UCSD-AML1 (cell line): ENCODE results near the gene CFAP74.
"Not testable (repeated sequence)": the region's sequence is repeated elsewhere in the genome, so short reads cannot be mapped to it uniquely, and the experiment has no call there.

Experiments
- DNase-seq: peaks from one replicate; lab custom pipeline; 2025; ENCODE audit not compliant: unreplicated experiment; lab: John Stamatoyannopoulos, UW

Gene CFAP74

DNA sequence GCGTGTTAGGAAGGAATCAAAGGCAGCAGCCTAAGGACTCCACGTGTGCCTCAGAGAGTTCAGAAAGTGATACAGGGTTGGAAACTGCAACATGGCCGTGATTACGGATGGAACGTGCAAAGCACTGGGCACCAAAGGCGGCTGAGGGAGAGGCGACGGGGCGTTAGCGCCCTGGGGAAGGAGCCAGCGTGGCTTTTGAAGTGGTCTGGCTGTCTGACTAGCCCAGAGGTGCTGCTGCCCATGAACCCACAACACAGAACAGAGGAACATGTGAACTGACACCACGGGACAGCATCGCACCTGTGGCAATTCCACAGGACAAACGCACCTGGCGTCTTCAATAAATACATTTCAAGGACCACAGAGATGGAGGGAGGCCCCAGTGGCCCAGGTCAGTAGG lies 66.5 kb downstream of the CFAP74 start:
- no peak for DNase-seq

DNA sequence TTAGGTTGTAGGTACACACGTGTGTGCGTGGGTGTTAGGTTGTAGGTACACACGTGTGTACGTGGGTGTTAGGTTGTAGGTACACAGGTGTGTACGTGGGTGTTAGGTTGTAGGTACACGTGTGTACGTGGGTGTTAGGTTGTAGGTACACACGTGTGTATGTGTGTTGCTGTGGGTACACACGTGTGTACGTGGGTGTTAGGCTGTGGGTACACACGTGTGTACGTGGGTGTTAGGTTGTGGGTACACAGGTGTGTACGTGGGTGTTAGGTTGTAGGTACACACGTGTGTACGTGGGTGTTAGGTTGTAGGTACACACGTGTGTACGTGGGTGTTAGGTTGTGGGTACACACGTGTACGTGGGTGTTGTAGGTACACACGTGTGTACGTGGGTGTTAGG lies 68.7 kb downstream of the CFAP74 start:
- DNase-seq = not testable (repeated sequence)

DNA sequence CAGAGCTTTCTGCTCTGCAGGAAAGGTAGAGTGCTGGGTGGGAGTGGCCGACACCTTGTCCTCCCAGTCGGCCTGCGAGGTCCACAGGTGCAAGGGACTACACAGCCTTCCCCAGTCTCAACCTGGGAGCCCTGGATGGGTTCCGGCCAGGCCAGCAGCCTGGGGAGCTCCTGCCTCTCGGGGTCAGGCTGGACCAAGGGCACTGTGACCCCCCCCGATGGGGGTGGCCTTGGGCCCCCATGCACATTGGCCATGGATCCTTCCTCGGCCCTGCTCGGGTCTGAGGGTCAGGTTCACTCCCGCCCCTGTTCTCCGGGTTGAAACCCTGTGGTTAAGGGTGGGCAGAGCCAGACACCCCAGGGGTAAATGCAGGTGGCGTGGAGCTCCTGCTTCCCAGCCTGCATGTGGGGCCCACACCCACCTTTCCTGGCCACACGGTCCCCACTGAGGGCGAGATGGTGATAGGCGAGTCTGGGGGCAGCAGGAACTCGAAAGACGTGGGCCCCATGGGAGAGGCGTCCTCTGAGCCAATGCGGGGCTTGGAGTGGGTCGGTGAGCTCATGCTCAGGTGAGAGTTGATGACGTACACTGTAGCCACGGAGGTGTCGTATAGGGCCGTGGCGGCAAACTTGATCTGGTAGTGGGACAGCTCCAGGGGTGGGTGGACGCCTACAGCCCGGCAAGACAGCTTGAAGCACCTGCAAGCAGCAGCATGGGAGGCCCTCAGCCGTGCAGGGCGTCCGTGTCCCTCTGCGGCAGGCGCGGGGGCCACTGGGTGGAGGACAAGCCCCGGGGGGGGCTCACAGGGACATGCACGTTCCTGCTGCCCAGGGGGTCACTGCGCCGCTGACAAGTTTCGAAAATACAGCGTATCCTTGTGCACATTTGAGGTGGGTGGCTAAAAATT lies 73.7 kb downstream of the CFAP74 start:
- no peak for DNase-seq

DNA sequence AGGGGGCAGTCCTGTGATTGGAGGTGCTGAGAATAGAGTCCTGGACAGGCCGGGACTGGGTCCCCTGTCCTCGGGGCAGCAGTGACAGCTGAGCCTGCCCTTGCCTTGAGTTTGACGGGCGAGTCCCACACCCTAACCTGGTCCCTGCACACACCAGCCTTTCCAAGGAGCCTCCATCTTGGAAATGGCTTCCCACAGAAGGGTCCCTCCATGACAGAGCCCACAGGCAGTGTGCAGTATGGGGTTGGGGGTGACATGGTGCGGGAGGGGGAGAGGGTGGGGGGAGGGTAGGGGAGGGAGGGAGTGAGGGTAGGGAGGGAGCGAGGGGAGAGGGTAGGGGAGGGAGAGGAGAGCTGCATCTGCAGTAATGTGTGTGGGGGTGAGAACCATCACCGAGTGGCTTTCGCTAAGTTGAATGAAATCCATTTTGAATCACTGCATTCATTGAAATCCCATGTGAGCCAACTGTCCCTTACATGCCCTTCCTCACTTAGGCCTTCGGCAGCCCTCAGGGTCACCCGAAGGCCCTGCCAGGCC lies 74.4 kb downstream of the CFAP74 start:
- no peak for DNase-seq

DNA sequence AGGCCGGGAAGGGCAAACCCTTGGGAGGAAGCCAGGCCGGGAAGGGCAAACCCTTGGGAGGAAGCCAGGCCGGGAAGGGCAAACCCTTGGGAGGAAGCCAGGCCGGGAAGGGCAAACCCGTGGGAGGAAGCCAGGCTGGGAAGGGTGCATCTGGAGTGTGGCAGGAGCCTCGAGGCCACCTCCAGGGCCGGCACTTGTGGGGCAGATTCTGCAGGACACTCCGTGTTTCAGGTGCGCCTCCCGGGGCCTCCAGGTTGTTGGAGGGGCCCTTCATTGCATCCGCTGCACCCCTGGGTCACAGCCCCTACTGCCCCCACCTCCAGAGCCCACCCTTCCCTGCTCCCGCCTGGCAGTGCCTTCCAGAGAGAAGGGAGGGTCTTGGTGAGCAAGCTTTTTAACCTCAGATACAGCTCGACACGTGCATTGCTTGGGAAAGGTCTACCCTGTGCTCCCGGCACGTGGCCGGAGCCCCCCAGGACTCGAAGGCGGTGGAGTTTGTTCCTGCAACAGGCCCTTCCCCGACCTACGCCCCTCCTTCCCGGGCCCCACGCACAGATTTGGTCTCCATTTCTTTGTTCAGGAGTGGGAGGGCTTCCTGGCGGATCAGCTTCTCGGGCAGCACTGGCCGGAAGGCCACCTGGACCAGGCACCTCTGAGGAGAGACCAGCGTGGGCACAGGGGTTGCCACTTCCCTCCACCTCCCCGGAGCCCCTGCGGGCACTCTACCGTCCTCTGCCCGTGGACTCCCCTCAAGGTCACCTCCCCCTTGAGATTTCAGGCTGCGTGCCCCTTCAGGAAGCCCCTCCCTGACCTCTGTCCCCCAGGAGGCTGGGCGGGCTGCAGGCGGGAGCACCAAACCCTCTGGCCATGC lies 75.1 kb downstream of the CFAP74 start:
- DNase-seq = no peak

DNA sequence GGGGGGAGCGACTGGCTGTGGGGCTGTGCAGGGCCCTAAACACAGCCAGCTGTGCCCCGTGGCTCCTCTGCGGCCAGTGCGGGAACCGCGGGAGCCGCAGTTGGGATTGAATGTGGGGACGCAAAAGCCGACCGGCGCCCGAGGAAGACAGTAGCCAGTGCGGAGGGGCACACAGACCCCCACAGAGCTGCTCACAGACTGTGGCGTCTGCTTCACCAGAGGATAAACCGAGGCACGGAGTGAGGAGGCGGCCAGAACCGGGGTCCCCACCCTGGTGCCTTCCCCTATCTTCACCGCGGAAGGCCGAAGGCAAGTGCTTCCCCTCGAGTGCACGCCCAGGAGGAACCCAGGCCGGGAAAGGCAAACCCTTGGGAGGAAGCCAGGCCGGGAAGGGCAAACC lies 75.8 kb downstream of the CFAP74 start:
- no peak for DNase-seq

DNA sequence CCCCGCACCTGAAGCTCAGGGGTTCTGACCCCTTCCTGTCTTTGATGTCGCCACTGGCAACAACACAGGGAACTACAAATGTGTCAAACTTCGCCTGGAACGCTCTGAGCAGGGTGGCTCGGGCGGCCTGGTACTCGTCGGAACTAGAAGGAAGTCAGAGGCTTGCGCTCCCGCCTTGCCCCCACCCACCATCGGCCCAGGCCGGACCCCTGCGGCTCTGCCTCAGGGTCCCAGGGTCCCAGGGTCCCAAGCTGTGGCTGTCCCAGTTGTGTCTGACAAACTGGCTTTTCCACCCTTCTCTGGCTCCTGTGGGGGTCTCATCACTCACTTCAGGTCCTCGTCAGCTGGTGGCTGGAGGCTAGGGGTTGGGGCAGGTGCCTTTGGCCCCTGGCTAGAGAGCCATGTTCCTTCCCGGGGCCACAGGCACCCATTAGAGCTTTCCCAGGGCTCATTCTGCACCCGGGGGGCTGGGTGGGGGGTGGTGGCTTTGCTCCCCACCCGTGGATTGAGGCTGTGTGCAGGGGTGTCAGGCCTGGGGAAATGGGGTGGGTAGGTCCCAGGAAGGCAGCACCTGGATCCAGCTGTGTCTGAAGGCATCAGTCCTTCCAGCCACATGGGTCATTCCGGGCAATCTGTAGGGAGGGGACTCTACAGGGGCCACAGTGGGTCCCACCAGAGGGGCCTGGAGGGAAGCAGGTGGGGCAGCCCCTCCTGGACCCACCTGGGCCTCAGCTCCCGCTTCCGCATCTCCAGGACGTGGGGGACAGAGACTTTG lies 76.5 kb downstream of the CFAP74 start:
- DNase-seq = no peak

DNA sequence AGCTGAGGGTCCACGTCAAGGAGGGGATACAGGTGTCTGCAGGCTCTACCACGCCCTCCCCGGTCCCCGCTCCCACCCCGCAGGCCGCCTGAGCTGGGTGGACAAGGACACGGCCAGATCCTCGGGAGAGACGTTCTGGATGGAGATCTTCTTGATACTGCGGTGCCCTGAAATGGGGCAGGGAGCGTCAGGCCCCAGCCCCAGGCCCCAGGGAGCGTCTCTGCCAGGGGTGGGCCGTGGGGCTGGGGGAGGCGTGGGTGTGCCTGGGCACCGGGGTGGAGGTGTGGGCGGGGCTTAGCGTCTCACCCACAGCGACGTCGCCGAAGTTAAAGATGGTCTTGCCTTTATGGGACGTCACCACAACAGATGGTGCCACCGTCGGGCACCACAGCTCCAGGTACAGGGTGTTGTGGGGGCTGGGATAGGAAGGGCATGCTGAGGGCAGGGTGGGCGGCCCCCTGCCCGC lies 77.2 kb downstream of the CFAP74 start:
- DNase-seq = no peak

DNA sequence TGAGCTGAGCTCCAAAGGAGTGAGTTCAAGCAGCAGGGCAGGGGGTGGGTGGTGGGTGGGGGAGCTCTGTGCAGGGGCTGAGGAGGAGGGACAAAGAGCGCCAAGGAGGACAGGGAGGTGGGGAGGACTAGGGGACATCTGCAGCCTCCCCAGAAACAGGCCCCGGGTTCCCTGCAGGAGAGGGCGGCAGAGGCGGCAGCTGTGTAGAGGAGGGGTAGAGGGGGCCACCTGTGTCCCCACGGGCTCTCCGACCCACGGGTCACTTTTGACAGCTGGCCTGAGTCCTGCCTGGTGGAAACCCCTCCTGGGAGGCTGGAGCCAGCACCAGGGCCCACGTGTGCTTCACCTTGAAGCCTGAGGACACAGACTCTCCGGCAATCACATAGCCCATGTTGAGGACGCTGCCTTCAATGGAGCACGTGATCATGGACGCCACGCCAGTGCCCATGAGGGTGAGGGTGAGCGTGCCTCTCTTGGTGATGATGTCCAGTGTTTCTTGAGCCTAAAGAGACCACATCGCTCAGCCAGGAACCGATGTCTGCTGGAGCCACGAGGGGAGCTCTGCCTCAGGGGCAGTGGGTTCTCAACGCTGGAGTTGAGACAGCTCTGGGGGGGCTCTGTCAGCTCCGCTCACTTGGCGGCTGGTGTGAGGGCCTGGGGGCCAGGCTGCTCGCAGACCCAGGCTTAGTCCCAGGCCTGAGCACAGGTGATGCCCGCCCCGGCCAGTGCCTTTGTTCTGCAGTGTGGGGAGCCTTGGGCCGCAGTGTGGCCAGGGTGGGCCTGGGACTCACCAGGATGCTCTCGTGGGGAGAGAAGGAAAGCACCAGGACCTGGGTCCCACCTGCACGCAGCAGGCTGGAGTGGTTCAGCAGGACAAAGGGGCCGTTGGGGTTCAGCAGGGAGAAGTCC lies 77.9 kb downstream of the CFAP74 start:
- no peak for DNase-seq

DNA sequence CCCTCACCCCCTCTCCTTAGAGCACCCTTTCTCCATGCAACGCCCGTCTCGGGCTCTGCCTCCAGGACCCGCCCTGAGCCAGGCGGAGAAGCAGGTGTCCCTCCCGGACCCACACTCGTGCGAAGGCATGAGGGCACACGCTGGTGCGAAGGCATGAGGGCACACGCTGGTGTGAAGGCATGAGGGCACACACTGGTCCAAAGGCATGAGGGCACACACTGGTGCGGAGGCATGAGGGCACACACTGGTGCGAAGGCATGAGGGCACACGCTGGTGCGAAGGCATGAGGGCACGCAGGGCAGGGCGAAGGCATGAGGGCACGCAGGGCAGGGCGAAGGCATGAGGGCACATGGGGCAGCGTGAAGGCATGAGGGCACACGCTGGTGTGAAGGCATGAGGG lies 78.7 kb downstream of the CFAP74 start:
- no peak for DNase-seq

DNA sequence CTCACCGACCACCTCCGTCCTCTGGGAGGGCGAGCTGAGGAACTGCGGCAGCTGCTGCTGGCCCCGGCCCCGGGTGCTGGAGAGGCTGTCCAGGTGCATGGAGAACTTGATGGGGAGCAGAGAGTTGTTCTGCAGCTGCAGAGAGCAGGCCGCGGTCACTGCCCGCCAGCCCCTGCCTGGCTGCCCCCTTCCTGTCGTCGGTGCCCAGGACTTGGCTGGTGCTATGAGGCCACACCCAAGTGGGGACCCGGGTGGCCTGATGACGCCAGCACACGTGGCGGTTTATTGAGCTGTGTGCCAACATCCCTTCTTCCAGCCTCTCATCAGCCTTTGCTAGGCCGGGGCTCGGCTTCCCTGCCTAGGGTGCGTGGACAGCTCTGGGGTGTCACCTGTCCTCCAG lies 79.2 kb downstream of the CFAP74 start:
- DNase-seq = no peak

DNA sequence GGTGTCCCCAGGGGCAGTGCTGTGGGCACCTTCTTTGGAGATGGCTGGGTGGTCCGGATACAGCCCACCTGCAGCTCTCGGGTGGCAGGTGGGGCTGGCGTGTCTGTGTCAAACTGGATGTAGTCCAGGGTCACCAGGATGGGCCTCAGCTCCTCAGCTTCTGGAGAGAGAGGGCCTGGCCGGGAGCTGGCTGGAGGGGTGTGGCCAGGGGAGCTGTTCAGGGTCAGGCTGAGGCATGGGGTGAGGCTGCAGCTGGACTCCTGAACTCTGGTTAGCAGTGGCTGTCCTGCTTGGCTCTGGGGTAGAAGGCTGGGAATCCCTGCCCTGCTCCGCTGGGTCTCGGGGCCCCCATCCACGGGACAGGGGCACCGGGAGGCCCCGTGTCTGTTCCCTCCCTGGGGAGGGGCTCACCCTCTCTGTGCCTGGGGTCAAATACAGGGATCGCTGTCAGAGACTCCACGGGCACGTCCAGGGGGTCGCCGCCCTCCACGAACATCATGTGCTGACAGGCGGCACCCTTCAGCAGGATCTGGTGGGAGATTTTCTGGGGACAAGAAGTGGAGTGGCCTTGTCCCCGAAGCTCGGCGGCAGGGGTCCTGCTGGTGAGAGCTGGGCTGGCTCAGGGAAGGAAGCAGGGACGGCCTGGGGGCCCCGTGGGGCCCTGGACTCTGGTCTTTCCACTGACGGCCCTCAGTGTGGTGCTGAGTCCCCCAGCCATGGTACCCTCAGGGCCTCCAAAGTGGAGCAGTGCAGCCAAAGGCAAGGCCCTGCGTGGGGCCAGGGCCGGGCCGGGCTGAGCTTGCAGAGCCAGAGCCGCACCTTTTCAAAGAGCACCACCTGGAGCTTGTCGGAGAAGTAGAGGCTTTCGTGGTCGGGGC lies 80.4 kb downstream of the CFAP74 start:
- no peak for DNase-seq

DNA sequence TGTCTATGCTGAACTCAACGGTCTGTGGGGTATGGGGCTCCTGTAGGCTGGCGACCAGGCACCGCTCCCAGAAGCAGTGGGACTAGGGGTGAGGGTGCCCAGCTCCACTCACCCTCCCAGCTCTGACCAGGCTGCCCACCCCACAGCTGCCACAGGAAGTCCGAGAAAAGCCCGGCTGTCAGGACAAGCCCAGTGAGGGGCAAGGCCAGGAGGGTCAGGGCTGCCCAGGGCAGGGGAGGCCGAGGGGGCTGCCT lies 81.0 kb downstream of the CFAP74 start:
- no peak for DNase-seq

DNA sequence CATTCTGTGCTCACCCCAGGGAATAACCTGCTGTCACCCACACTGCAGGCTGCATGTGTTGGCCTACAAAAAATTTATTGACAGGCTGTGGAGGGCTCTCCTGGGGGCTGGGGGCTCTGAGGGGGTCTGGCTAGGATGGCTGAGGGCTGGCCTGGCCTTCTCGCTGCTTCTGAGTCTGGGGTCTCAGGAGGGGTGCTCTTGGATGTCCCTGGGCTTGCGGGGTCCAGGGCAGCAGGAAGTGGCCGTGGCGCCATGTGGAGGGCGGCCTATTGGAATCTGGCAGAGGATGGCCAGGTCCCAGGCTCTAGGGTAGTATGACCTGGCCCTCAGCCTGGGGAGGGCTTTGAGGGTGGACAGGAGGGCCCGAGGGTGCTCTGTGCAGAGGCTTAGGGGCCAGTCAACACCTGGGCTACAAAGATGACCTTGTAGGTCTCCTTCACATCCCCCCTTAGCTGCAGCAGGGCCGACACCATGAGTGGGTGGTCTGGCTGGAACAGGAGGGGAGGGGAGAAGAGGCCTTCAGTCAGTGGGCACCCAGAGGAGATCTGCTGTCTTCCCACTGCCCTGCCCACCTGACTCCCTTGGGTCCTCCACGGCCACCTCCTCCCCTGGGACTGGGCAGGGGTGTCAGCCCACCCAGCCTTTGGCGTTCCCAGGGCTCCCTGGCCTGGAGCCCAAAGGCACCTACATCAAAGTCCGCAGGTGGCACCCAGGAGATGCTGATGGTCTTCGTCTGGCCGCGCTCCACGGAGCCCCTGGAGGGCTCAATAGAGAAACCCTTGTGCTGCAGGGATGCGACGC lies 81.5 kb downstream of the CFAP74 start:
- no peak for DNase-seq

DNA sequence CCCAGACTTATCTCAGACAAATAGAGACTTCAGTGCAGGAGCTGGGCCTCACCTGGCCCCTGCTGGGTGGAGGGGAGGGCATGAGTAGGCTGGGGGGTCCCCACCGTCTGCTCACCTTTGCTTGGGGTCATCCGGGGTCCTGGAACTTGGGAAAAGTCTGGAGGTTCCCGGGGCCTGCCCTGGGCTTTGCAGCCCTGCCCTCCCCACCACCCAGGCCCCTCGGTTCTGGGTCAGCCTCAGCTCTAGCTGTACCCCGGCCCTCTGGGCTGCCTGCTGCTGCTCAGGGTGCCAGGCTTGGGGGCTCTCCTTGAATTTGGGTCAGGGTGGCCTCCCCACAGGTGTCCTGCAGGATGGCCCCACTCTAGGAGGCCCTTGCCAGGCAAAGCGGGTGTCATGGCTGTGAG lies 82.1 kb downstream of the CFAP74 start:
- no peak for DNase-seq

DNA sequence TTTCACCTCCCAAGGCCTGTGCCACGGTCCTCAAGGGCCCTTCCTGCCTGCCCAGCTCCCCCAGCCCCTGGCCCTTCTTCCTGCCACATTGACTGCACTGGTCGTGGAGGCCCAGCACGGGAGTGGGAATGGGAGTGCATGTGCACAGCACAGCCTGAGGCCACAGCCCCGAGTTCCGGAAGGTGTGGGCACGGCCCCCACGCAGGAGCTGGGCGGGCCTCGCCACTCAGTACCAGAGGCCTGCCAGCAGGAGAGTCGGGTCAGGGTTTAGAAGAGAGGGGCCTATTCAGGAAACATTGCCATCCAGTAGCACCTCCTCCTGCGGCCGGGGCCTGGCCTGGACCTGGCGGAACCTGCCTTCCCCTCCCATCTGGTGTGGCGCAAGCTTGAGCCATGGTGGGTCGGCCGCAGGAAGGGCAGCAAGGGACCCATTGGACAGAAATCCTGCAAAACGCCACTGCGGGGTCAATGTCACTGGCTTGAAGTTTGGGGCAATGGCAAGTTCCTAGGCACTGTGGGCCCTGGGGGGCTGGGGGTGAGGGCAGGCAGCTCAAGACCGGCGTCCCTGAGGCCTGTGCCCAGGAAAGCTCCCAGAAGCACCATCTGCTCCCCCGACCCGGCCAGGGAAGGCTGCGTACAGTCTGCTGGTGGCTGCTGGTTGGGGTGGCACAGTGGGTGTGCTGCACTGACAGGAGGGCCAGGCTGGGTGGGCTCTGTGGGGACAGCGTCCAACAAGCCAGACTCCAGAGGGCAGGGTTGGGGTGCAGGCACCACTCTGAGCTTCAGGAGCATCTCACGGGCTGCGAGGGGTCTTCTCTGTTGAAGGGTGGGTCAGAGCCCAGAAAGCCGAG lies 82.8 kb downstream of the CFAP74 start:
- peak; percentile 33 for DNase-seq

DNA sequence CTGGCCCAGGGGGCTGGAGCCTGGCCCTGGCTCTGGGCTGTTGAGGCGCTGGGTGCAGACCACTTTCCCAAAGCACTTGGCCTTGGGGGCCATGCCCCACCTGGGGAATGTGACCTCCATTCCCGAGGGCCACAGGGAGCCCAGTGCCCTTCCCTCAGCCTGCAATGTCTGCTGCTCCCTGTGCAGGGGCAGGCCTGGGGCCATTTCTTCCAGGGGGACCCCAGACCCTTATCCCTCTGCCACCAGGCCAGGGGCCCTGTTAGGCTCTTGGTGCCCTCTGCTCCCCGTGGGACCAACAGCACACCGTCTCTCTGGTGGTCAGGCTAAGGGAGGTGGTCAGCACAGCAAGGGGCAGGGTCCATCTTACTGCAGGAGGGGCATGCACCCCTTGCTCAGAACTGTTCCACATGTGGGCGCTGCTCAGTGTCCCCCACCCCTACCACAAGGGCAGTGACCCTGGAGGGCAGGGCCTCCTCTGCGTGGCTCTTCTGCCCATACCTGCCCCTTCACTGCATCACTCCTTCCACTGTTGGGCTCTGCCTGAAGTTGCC lies 83.5 kb downstream of the CFAP74 start:
- no peak for DNase-seq
